ENCODE data around the gene DMRT2.

Gene DMRT2

GRCh38 chr9:1050125-1050895 lies at the start of gene DMRT2:
Gene DMRT2 (plus strand): TSS chr9:1050357. CDS start chr9:1051614, 1,257 bp downstream.
- H3K4me1 ChIP-seq (ENCODE audit: control insufficient read depth, low read length): no peaks in the 10 kb centered on the region
- no peaks in the 10 kb centered on the region; the same call in 1 of the 2 replicates for H3K9me3 ChIP-seq (ENCODE audit: control insufficient read depth, insufficient read depth, low read length)
- no peaks in the 10 kb centered on the region for H3F3A ChIP-seq (ENCODE audit: control insufficient read depth, insufficient read depth)
- TF ChIP-seq EZH2phosphoT487 (IDR thresholded peaks at IDR 0.05; ENCODE audit: borderline replicate concordance, low read length) (no peak), CTCF (IDR thresholded peaks at IDR 0.05; ENCODE audit: low read depth, low read length, poor library complexity, severe bottlenecking) (no peak)
- no peaks in the 10 kb centered on the region for H3K9me2 ChIP-seq (replicated peaks; ENCODE audit: control insufficient read depth, low read length)
- H3K27me3 ChIP-seq (ENCODE audit: control insufficient read depth, low read length): peaks cover 8% of the 10 kb centered on the region
- no peaks in the 10 kb centered on the region for H3K36me3 ChIP-seq (ENCODE audit: control insufficient read depth, low read length)
- no peaks in the 10 kb centered on the region for H4K20me1 ChIP-seq (ENCODE audit: control insufficient read depth, insufficient read depth, low read depth, low read length)
- no peak within 1 kb of the TSS for H3K4me3 ChIP-seq (ENCODE audit: low read length)
- no peak within 1 kb of the TSS for H3K4me2 ChIP-seq (ENCODE audit: low read length)
- H3K27ac ChIP-seq (ENCODE audit: low read depth, low read length): no peak within 1 kb of the TSS
- no peaks in the 10 kb centered on the region for H3K79me2 ChIP-seq (ENCODE audit: control insufficient read depth, low read length)

GRCh38 chr9:1001838-1002237 lies 48.3 kb upstream of the DMRT2 start:
- Histone ChIP-seq H3K27me3 (ENCODE audit: control insufficient read depth, low read length) (no peaks in the 10 kb centered on the region), H4K20me1 (ENCODE audit: control insufficient read depth, insufficient read depth, low read depth, low read length) (no peaks in the 10 kb centered on the region), H3K36me3 (ENCODE audit: control insufficient read depth, low read length) (no peaks in the 10 kb centered on the region; the same call in 1 of the 2 replicates), H3K4me2 (ENCODE audit: low read length) (no peak overlapping the region), H3K4me1 (ENCODE audit: control insufficient read depth, low read length) (peaks cover 18% of the 10 kb centered on the region), H3K9me3 (ENCODE audit: control insufficient read depth, insufficient read depth, low read length) (peaks cover 25% of the 10 kb centered on the region), H3K4me3 (ENCODE audit: low read length) (no peak overlapping the region), H3F3A (ENCODE audit: control insufficient read depth, insufficient read depth) (peaks cover 13% of the 10 kb centered on the region), H3K27ac (ENCODE audit: low read depth, low read length) (no peak overlapping the region), H3K9me2 (replicated peaks; ENCODE audit: control insufficient read depth, low read length) (no peaks in the 10 kb centered on the region), H3K79me2 (ENCODE audit: control insufficient read depth, low read length) (no peaks in the 10 kb centered on the region)
- TF ChIP-seq EZH2phosphoT487 (IDR thresholded peaks at IDR 0.05; ENCODE audit: borderline replicate concordance, low read length) (no peak), CTCF (IDR thresholded peaks at IDR 0.05; ENCODE audit: low read depth, low read length, poor library complexity, severe bottlenecking) (no peak)

GRCh38 chr9:1002678-1003077 lies 47.5 kb upstream of the DMRT2 start:
- Histone ChIP-seq H3K27me3 (ENCODE audit: control insufficient read depth, low read length) (no peaks in the 10 kb centered on the region), H4K20me1 (ENCODE audit: control insufficient read depth, insufficient read depth, low read depth, low read length) (no peaks in the 10 kb centered on the region), H3K36me3 (ENCODE audit: control insufficient read depth, low read length) (no peaks in the 10 kb centered on the region; the same call in 1 of the 2 replicates), H3K4me2 (ENCODE audit: low read length) (no peak overlapping the region), H3K4me3 (ENCODE audit: low read length) (no peak overlapping the region), H3K27ac (ENCODE audit: low read depth, low read length) (no peak overlapping the region), H3K9me3 (ENCODE audit: control insufficient read depth, insufficient read depth, low read length) (peaks cover 24% of the 10 kb centered on the region), H3K9me2 (replicated peaks; ENCODE audit: control insufficient read depth, low read length) (no peaks in the 10 kb centered on the region), H3K4me1 (ENCODE audit: control insufficient read depth, low read length) (peaks cover 18% of the 10 kb centered on the region), H3K79me2 (ENCODE audit: control insufficient read depth, low read length) (no peaks in the 10 kb centered on the region), H3F3A (ENCODE audit: control insufficient read depth, insufficient read depth) (peaks cover 13% of the 10 kb centered on the region)
- TF ChIP-seq CTCF (IDR thresholded peaks at IDR 0.05; ENCODE audit: low read depth, low read length, poor library complexity, severe bottlenecking) (no peak), EZH2phosphoT487 (IDR thresholded peaks at IDR 0.05; ENCODE audit: borderline replicate concordance, low read length) (no peak)

All from DOHH2 (cell line).